H1 (cell line): Measurements from ENCODE around the gene CACNA2D4. TPM values are rescaled to one million over a fixed set of nuclear protein-coding genes. Genes with fewer than 3 reads are reported as not detected.

Source experiments
- CTCF ChIA-PET: fragments of 300-600 bp; sonication (Branson Sonifier 250); formaldehyde crosslinking; loops from one replicate; lab custom pipeline; 2021; ENCODE audit not compliant: partially characterized antibody; lab: Charles Lee
- POLR2A ChIA-PET: fragments of 300-600 bp; sonication (Branson Sonifier 250); formaldehyde crosslinking; loops from one replicate; lab custom pipeline; 2021; ENCODE audit warnings: inconsistent platforms; ENCODE audit not compliant: partially characterized antibody; lab: Charles Lee
- DNase-seq, 2 experiments: peaks; one replicate each; pipeline versions ENCODE4 v3.0.0 to v3.0.0-alpha.2; 2010 to 2022; ENCODE audit warnings: low spot score in 2 of 2, low read depth in 1 of 2, mixed read lengths in 1 of 2
- FAIRE-seq: peaks from 2 replicates; lab custom pipeline; 2011; peaks lifted over from hg19 to GRCh38; lab: Jason Lieb, UNC
- H2AFZ ChIP-seq: 2 replicates; pipeline ENCODE4 v1.8.1; 2012; ENCODE audit warnings: low read length, inconsistent platforms
- H2AK5ac ChIP-seq: 2 replicates; pipeline ENCODE4 v1.6.1; 2013; ENCODE audit warnings: low read depth, low read length
- H2BK120ac ChIP-seq: replicated peaks from 2 replicates; pipeline ENCODE3; 2013; ENCODE audit warnings: low read depth, low read length, inconsistent platforms
- H2BK12ac ChIP-seq: 2 replicates; pipeline ENCODE4 v1.6.1; 2013; ENCODE audit warnings: low read depth, low read length
- H2BK15ac ChIP-seq: 2 replicates; pipeline ENCODE4 v1.6.1; 2013; ENCODE audit warnings: low read length
- H2BK20ac ChIP-seq: 2 replicates; pipeline ENCODE4 v1.6.1; 2013; ENCODE audit warnings: low read length
- H2BK5ac ChIP-seq: 2 replicates; pipeline ENCODE4 v1.6.1; 2013; ENCODE audit warnings: low read depth, low read length
- H3K14ac ChIP-seq: 2 replicates; pipeline ENCODE4 v1.6.1; 2013; ENCODE audit warnings: inconsistent platforms; ENCODE audit not compliant: insufficient read length
- H3K18ac ChIP-seq: 2 replicates; pipeline ENCODE4 v1.6.1; 2013; ENCODE audit warnings: low read length; ENCODE audit errors: extremely low read depth
- H3K23ac ChIP-seq: 2 replicates; pipeline ENCODE4 v1.6.1; 2013; ENCODE audit warnings: inconsistent platforms; ENCODE audit not compliant: insufficient read length
- H3K23me2 ChIP-seq: 2 replicates; pipeline ENCODE4 v1.6.1; 2013; ENCODE audit warnings: low read depth, low read length
- H3K27ac ChIP-seq: 2 replicates; pipeline ENCODE4 v1.6.1; 2011; ENCODE audit warnings: low read depth, low read length, inconsistent platforms
- H3K27me3 ChIP-seq, 4 experiments: replicated peaks in 1 of 4; 1 replicate in 1 of 4; 2 replicates in 3 of 4; pipeline versions ENCODE4 v1.6.1 to v1.8.1; 2011 to 2013; ENCODE audit warnings: low read length in 3 of 4, mild to moderate bottlenecking in 3 of 4, inconsistent platforms in 2 of 4, mixed read lengths in 2 of 4, moderate library complexity in 1 of 4; ENCODE audit not compliant: control insufficient read depth in 3 of 4, insufficient read depth in 3 of 4; ENCODE audit errors: extremely low read depth in 1 of 4
- H3K36me3 ChIP-seq, 4 experiments: 2 replicates each; pipeline versions ENCODE4 v1.6.1 to v1.8.1; 2011 to 2013; ENCODE audit warnings: mild to moderate bottlenecking in 4 of 4, low read length in 3 of 4, moderate library complexity in 2 of 4, control low read depth in 1 of 4, inconsistent platforms in 1 of 4; ENCODE audit not compliant: insufficient read depth in 4 of 4, control insufficient read depth in 2 of 4
- H3K4ac ChIP-seq: replicated peaks from 2 replicates; pipeline ENCODE3; 2013; ENCODE audit warnings: low read length, low read depth, mixed read lengths, inconsistent platforms; ENCODE audit not compliant: insufficient read length
- H3K4me1 ChIP-seq, 4 experiments: replicated peaks in 1 of 4; 1 replicate in 1 of 4; 2 replicates in 3 of 4; pipeline versions ENCODE4 v1.6.1 to v1.8.1; 2011 to 2013; ENCODE audit warnings: low read length in 3 of 4, inconsistent platforms in 2 of 4, mixed read lengths in 1 of 4; ENCODE audit not compliant: insufficient read depth in 4 of 4, control insufficient read depth in 3 of 4
- H3K4me2 ChIP-seq, 2 experiments: 2 replicates each; pipeline versions ENCODE4 v1.6.1 to v1.8.1; 2011 to 2013; ENCODE audit warnings: low read depth in 2 of 2, low read length in 2 of 2, control low read depth in 1 of 2, inconsistent platforms in 1 of 2, mild to moderate bottlenecking in 1 of 2; ENCODE audit not compliant: insufficient read depth in 1 of 2
- H3K4me3 ChIP-seq, 4 experiments: fragments of 200-600, 300-600 bp in 1 of 4; sonication (generic), shearing (Covaris generic), sonication (Bioruptor Twin) in 1 of 4; 2 replicates each; pipeline versions ENCODE4 v1.5.1 to v1.8.1; 2011 to 2016; ENCODE audit warnings: low read length in 4 of 4, low read depth in 3 of 4, control low read depth in 2 of 4, inconsistent platforms in 2 of 4, mild to moderate bottlenecking in 2 of 4, mixed read lengths in 1 of 4, moderate library complexity in 1 of 4; ENCODE audit not compliant: insufficient read depth in 2 of 4; ENCODE audit errors: extremely low read depth in 1 of 4
- H3K56ac ChIP-seq: replicated peaks from 2 replicates; pipeline ENCODE3; 2013; ENCODE audit warnings: low read depth, mild to moderate bottlenecking, mixed read lengths, low read length, inconsistent platforms; ENCODE audit not compliant: insufficient read length
- H3K79me1 ChIP-seq: 2 replicates; pipeline ENCODE4 v1.6.1; 2013; ENCODE audit warnings: low read depth, low read length, control low read depth
- H3K79me2 ChIP-seq, 2 experiments: 2 replicates each; pipeline versions ENCODE4 v1.6.1 to v1.8.1; 2012 to 2013; ENCODE audit warnings: low read length in 2 of 2, mild to moderate bottlenecking in 2 of 2, inconsistent platforms in 1 of 2; ENCODE audit not compliant: insufficient read depth in 2 of 2, control insufficient read depth in 1 of 2
- H3K9ac ChIP-seq, 4 experiments: replicated peaks in 1 of 4; 1 replicate in 1 of 4; 2 replicates in 3 of 4; pipeline versions ENCODE4 v1.6.1 to v1.8.1; 2011 to 2013; ENCODE audit warnings: low read depth in 3 of 4, low read length in 3 of 4, control low read depth in 2 of 4, mild to moderate bottlenecking in 2 of 4, moderate library complexity in 2 of 4, inconsistent platforms in 1 of 4; ENCODE audit errors: extremely low read depth in 1 of 4
- H3K9me3 ChIP-seq, 2 experiments: 2 replicates each; pipeline versions ENCODE4 v1.6.1 to v1.8.1; 2012 to 2013; ENCODE audit warnings: mild to moderate bottlenecking in 2 of 2, moderate library complexity in 2 of 2, control low read depth in 1 of 2, inconsistent platforms in 1 of 2, low read depth in 1 of 2, low read length in 1 of 2, mixed read lengths in 1 of 2; ENCODE audit not compliant: insufficient read depth in 2 of 2
- H4K20me1 ChIP-seq, 2 experiments: replicated peaks in 1 of 2; 2 replicates each; pipeline versions ENCODE3 to v1.8.1; 2011 to 2013; ENCODE audit warnings: inconsistent platforms in 2 of 2, low read length in 2 of 2, mild to moderate bottlenecking in 1 of 2; ENCODE audit not compliant: insufficient read depth in 2 of 2, control insufficient read depth in 1 of 2
- H4K5ac ChIP-seq: 2 replicates; pipeline ENCODE4 v1.6.1; 2013; ENCODE audit warnings: low read length, low read depth, mixed read lengths, inconsistent platforms; ENCODE audit not compliant: insufficient read length
- H4K8ac ChIP-seq: 2 replicates; pipeline ENCODE4 v1.8.0; 2013; ENCODE audit warnings: mild to moderate bottlenecking, moderate library complexity, low read length, inconsistent platforms; ENCODE audit not compliant: insufficient read depth; ENCODE audit errors: extremely low read depth
- H4K91ac ChIP-seq: replicated peaks from 2 replicates; pipeline ENCODE3; 2013; ENCODE audit warnings: low read length, mixed read lengths, inconsistent platforms; ENCODE audit not compliant: insufficient read length
- BRCA1 ChIP-seq: IDR thresholded peaks from 2 replicates; pipeline ENCODE4 v1.6.1; 2012; ENCODE audit warnings: low read depth, low read length, improper control_type of control experiment
- CBX5 ChIP-seq: fragments of 300-800, 300-1000 bp; sonication (generic); IDR thresholded peaks from 2 replicates; pipeline ENCODE4 v1.7.1; 2016; ENCODE audit warnings: antibody characterized with exemption, low read length, low read depth
- CEBPB ChIP-seq: IDR thresholded peaks from 2 replicates; pipeline ENCODE4 v1.6.1; 2012; ENCODE audit warnings: low read depth, low read length
- E2F6 ChIP-seq: IDR thresholded peaks from 2 replicates; pipeline ENCODE4 v1.6.1; 2012; ENCODE audit warnings: inconsistent platforms
- KDM4A ChIP-seq: IDR thresholded peaks from one replicate; pipeline ENCODE4 v1.7.1; 2012; ENCODE audit warnings: low read depth, mild to moderate bottlenecking, moderate library complexity, low read length, inconsistent platforms; ENCODE audit not compliant: severe bottlenecking
- MAFK ChIP-seq: IDR thresholded peaks from 2 replicates; pipeline ENCODE4 v1.6.1; 2012; ENCODE audit warnings: low read depth, mild to moderate bottlenecking, improper control_type of control experiment, low read length
- POLR2A ChIP-seq, 2 experiments: IDR thresholded peaks; 1 replicate in 1 of 2; 2 replicates in 1 of 2; pipeline ENCODE4 v1.6.1; 2011; ENCODE audit warnings: low read depth in 2 of 2, low read length in 2 of 2, mild to moderate bottlenecking in 2 of 2; ENCODE audit errors: control extremely low read depth in 1 of 2
- RBBP5 ChIP-seq: IDR thresholded peaks from 2 replicates; pipeline ENCODE4 v1.7.1; 2012; ENCODE audit warnings: low read depth, mild to moderate bottlenecking, inconsistent platforms, low read length, moderate library complexity, borderline replicate concordance
- RNF2 ChIP-seq: fragments of 200-900, 300-1000 bp; sonication (generic); IDR thresholded peaks from 2 replicates; pipeline ENCODE4 v1.7.1; 2016; ENCODE audit warnings: borderline replicate concordance, low read depth, mild to moderate bottlenecking, antibody characterized with exemption, low read length; ENCODE audit not compliant: poor library complexity, severe bottlenecking; ENCODE audit errors: missing control alignments
- SP2 ChIP-seq: IDR thresholded peaks from 2 replicates; pipeline ENCODE4 v1.6.1; 2012; ENCODE audit warnings: mild to moderate bottlenecking, low read length, inconsistent platforms
- SP4 ChIP-seq: IDR thresholded peaks from 2 replicates; pipeline ENCODE4 v1.6.1; 2012; ENCODE audit warnings: low read length, inconsistent platforms
- WGBS, 2 experiments: shearing (Covaris generic) in 1 of 2; methylation state at CpG; one replicate each; pipeline versions ENCODE4 v1.1.6 to v1.1.7; 2013 to 2015; ENCODE audit warnings: low lambda C conversion rate in 2 of 2, mixed read lengths in 2 of 2, inconsistent platforms in 1 of 2, low coverage in 1 of 2, missing lambda C conversion rate in 1 of 2; ENCODE audit not compliant: insufficient replicate concordance in 2 of 2, insufficient coverage in 1 of 2, insufficient read length in 1 of 2; ENCODE audit errors: extremely low coverage in 1 of 2, missing lambda C conversion rate in 1 of 2; 5-methylcytosine and 5-hydroxymethylcytosine counted together
- polyA plus RNA-seq, 7 experiments: library from polyadenylated mRNA; depleted of rRNA in 3 of 7; stranded (reverse) in 5 of 7; unstranded in 2 of 7; fragments of >200 nt in 5 of 7; fragments of 200-250 nt in 2 of 7; gene quantifications; 1 replicate in 5 of 7; 2 replicates in 1 of 7; 4 replicates in 1 of 7; pipeline versions ENCODE4 v1.2.1 to v1.2.3, GENCODE V29; 2011 to 2013; ENCODE audit warnings: missing spikeins in 2 of 7, mixed read lengths in 2 of 7
- total RNA-seq: library from RNA; stranded (reverse); fragmentation: NEBNext Ultra II Directional; extraction: Animal tissue kit (Norgen Biotek cat#: 25700); gene quantifications from 2 replicates; pipeline ENCODE4 v1.2.1, GENCODE V29; 2021

CACNA2D4 gene
- total and polyA plus RNA-seq, 2 of the 8 experiments (the other 6 are each of a cell fraction or from before 2014, with no cell fraction given), result 0.44 to 0.88 TPM

GRCh38 chr12:1853716-1854115 is 64.7 kb downstream of the CACNA2D4 start:
- Histone ChIP-seq H2BK5ac (no peak overlapping the region), H4K20me1 (no peaks in the 10 kb centered on the region), H2BK15ac (no peak overlapping the region), H3K36me3 (no peaks in the 10 kb centered on the region), H2AFZ (no peak overlapping the region), H3K23ac (no peak overlapping the region), H3K18ac (no peak overlapping the region), H3K79me2 (no peaks in the 10 kb centered on the region), H4K91ac (no peak overlapping the region), H3K56ac (no peak overlapping the region), H3K79me1 (no peaks in the 10 kb centered on the region), H2BK20ac (no peak overlapping the region), H3K4me1 (peaks cover 0 to 2% (median 0%) of the 10 kb centered on the region in 4 experiments; a peak in 1 of 7 replicates), H3K4me3 (no peak overlapping the region), H3K4me2 (no peak overlapping the region), H4K5ac (no peak overlapping the region), H2BK12ac (no peak overlapping the region), H3K27me3 (no peaks in the 10 kb centered on the region), H3K4ac (no peak overlapping the region), H3K23me2 (no peaks in the 10 kb centered on the region), H4K8ac (no peak overlapping the region), H3K9me3 (peaks cover 30 to 41% of the 10 kb centered on the region in 2 experiments), H3K14ac (no peak overlapping the region), H2AK5ac (no peak overlapping the region), H3K27ac (no peak overlapping the region), H2BK120ac (no peak overlapping the region), H3K9ac (no peak overlapping the region)
- FAIRE-seq (no peak), DNase-seq (no peak)
- POLR2A ChIA-PET, result no interaction called here
- 82% methylated on average over 8 of the region's 8 CpGs; no CpG with 5 or more reads in 1 of the 2 experiments for WGBS, 2 experiments
- TF ChIP-seq POLR2A (IDR thresholded peaks at IDR 0.05; ENCODE audit: control extremely low read depth in 1 of 2, low read depth in 2 of 2, low read length in 2 of 2) (no peak), CEBPB (no peak), SP2 (no peak), E2F6 (no peak), RNF2 (no peak), RBBP5 (no peak), SP4 (no peak), CBX5 (no peak), KDM4A (no peak), MAFK (no peak), BRCA1 (no peak)
- TF ChIP-seq, all 59 proteins: peak for 0
- CTCF ChIA-PET, result no interaction called here
